HL-60 (cell line): ENCODE data around the gene BCL11A.

ENCODE experiments used
- DNase-seq, 2 experiments: peaks; one replicate each; pipeline ENCODE4 v3.0.0-alpha.2; 2010 to 2020; ENCODE audit warnings: low read depth in 1 of 2, low spot score in 1 of 2
- H3K27ac ChIP-seq: fragments of 250-450 bp; sonication (Bioruptor Pico); replicated peaks from 2 replicates; pipeline ENCODE4 v1.5.1; 2020; ENCODE audit warnings: mild to moderate bottlenecking, moderate library complexity
- H3K27me3 ChIP-seq: fragments of 250-450 bp; sonication (Bioruptor Pico); 2 replicates; pipeline ENCODE4 v1.5.1; 2021; ENCODE audit warnings: mild to moderate bottlenecking, moderate library complexity; ENCODE audit not compliant: insufficient read depth, poor library complexity, severe bottlenecking
- H3K4me3 ChIP-seq: replicated peaks from 2 replicates; pipeline ENCODE4 v1.5.1; 2011; ENCODE audit warnings: mild to moderate bottlenecking, control low read depth, low read length; ENCODE audit not compliant: insufficient read depth
- CTCF ChIP-seq: IDR thresholded peaks from one replicate; pipeline ENCODE4 v1.5.1; 2011; ENCODE audit warnings: low read length, control low read depth, inconsistent platforms; ENCODE audit not compliant: insufficient read depth
- GABPA ChIP-seq: IDR thresholded peaks from 2 replicates; pipeline ENCODE4 v1.6.1; 2012; ENCODE audit warnings: low read depth
- POLR2AphosphoS5 ChIP-seq: IDR thresholded peaks from 2 replicates; pipeline ENCODE4 v1.6.1; 2012; ENCODE audit warnings: low read depth
- SPI1 ChIP-seq: IDR thresholded peaks from 2 replicates; pipeline ENCODE4 v1.6.1; 2012; ENCODE audit warnings: low read depth, mild to moderate bottlenecking, borderline replicate concordance
- TF ChIP-seq, protein P1 (sequence below): IDR thresholded peaks from 2 replicates; pipeline ENCODE4 v1.6.1; 2012; ENCODE audit warnings: low read depth; ENCODE audit not compliant: insufficient replicate concordance

Gene BCL11A

DNA sequence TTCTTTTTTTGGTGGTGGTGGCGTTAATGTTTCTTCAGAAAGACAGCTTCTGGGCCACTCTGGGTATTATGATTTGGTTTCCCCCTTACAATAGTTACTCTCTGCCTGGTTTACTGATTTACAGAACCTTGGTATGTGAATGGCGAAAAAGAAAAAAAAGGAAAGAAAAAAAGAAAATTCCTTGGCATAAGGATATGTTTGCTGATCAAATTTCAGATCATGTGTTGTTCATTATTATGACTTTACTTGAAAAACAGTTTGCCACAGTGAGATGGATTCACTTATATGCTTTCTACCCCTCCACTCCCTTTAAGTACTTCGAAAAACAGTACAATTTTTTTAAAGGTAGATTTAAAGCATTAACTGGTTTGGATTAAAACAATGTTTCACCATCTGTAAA is 21.0 kb downstream of the BCL11A start:
- TF ChIP-seq POLR2AphosphoS5, result no peak
- TF ChIP-seq, protein P1, sequence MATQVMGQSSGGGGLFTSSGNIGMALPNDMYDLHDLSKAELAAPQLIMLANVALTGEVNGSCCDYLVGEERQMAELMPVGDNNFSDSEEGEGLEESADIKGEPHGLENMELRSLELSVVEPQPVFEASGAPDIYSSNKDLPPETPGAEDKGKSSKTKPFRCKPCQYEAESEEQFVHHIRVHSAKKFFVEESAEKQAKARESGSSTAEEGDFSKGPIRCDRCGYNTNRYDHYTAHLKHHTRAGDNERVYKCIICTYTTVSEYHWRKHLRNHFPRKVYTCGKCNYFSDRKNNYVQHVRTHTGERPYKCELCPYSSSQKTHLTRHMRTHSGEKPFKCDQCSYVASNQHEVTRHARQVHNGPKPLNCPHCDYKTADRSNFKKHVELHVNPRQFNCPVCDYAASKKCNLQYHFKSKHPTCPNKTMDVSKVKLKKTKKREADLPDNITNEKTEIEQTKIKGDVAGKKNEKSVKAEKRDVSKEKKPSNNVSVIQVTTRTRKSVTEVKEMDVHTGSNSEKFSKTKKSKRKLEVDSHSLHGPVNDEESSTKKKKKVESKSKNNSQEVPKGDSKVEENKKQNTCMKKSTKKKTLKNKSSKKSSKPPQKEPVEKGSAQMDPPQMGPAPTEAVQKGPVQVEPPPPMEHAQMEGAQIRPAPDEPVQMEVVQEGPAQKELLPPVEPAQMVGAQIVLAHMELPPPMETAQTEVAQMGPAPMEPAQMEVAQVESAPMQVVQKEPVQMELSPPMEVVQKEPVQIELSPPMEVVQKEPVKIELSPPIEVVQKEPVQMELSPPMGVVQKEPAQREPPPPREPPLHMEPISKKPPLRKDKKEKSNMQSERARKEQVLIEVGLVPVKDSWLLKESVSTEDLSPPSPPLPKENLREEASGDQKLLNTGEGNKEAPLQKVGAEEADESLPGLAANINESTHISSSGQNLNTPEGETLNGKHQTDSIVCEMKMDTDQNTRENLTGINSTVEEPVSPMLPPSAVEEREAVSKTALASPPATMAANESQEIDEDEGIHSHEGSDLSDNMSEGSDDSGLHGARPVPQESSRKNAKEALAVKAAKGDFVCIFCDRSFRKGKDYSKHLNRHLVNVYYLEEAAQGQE, result no peak
- DNase-seq, result no peak
- H3K27ac ChIP-seq, result no peak overlapping the region
- no peaks in the 10 kb centered on the region for H3K27me3 ChIP-seq
- H3K4me3 ChIP-seq, result no peak overlapping the region

DNA sequence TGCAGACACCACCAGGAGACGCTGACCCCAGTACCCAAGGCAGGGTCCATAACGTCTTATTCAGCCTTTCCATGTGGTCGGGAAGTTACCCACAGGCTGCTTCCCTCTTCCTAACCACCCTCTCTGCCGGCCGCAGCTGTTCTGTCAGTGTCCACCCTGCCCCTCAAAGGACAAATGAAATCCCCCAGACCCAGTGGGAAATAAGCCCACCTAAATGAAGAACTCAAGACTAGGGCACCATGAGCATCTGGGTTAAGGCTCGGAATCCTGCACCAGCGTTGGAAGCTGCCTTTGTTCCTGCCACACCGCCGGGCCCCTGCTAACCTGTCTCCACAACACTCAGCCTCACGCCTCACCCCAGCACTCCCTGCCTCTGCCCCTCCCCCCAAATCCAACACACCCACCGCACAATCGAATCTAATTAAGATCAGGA is 21.7 kb downstream of the BCL11A start:
- no peak for DNase-seq
- Histone ChIP-seq H3K27ac (peak overlapping the region; percentile 48), H3K27me3 (no peaks in the 10 kb centered on the region), H3K4me3 (no peak overlapping the region)
- TF ChIP-seq, protein P1, result no peak
- TF ChIP-seq CTCF (no peak), GABPA (no peak), POLR2AphosphoS5 (no peak), SPI1 (no peak)

- Histone ChIP-seq H3K4me3 (no peak overlapping the region), H3K27ac (peak overlapping the region; percentile 48)
- DNase-seq, result peak; percentile 55 to 90
Observed at GRCh38 chr2:60530660-60531281, 22.7 kb downstream of the BCL11A start.

More at GRCh38 chr2:60530660-60531281, 22.7 kb downstream of the BCL11A start:
- no peaks in the 10 kb centered on the region for H3K27me3 ChIP-seq
- TF ChIP-seq GABPA (no peak), SPI1 (no peak), POLR2AphosphoS5 (peak; percentile 61), CTCF (no peak)
- TF ChIP-seq, protein P1, result no peak
